ENCODE data around the gene NT5C1A. TPM values are rescaled to one million over a fixed set of nuclear protein-coding genes. Genes with fewer than 3 reads are reported as not detected.

Gene NT5C1A
- total RNA-seq, 1 donor from 2014 or later: not detected

- Mint-ChIP-seq H3K27ac (no peak overlapping the region), H3K4me3 (ENCODE audit: low read depth) (no peak overlapping the region), H3K36me3 (ENCODE audit: insufficient read depth) (peaks cover 1% of the 10 kb centered on the region), H3K9me3 (ENCODE audit: low read depth) (no peaks in the 10 kb centered on the region), H3K27me3 (peaks cover 81% of the 10 kb centered on the region), H3K4me1 (ENCODE audit: low read depth) (no peaks in the 10 kb centered on the region)
- TF ChIP-seq CTCF (IDR thresholded peaks at IDR 0.05; ENCODE audit: unreplicated experiment): no peak
- DNase-seq (ENCODE audit: low spot score, unreplicated experiment): no peak
Observed at GRCh38 chr1:39679821-39680220, 7.9 kb upstream of the NT5C1A start.

- no peak for DNase-seq (ENCODE audit: low spot score, unreplicated experiment)
- peaks cover 1% of the 10 kb centered on the region for H3K36me3 Mint-ChIP-seq (ENCODE audit: insufficient read depth)
- no peaks in the 10 kb centered on the region for H3K4me1 Mint-ChIP-seq (ENCODE audit: low read depth)
- H3K9me3 Mint-ChIP-seq (ENCODE audit: low read depth): no peaks in the 10 kb centered on the region
- H3K27ac Mint-ChIP-seq: no peak overlapping the region
- H3K4me3 Mint-ChIP-seq (ENCODE audit: low read depth): no peak overlapping the region
- no peak for TF ChIP-seq CTCF (IDR thresholded peaks at IDR 0.05; ENCODE audit: unreplicated experiment)
- peaks cover 83% of the 10 kb centered on the region for H3K27me3 Mint-ChIP-seq
Observed at GRCh38 chr1:39678889-39679288, 7.0 kb upstream of the NT5C1A start.

DNA sequence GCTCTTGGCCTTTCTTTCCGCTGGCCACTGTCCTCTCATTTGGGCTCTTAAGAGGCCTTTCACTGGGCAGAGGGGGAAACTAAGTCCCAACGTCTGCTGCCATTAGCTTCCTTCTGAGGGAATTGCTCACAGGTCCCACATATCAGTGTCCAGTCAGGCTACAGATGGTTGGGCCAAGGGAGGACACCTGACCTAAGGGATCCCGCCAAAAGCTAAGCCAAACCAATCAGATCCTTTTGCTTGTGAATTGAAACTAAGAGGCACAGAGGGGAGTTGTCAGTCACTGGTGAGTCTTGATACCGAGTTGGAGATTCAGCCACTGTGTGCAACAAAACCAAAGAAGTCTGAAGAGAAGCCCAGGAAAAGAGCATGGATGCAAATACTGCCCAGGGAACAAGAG lies 5.7 kb upstream of the NT5C1A start:
- H3K36me3 Mint-ChIP-seq (ENCODE audit: insufficient read depth): peaks cover 1% of the 10 kb centered on the region
- H3K27me3 Mint-ChIP-seq: peaks cover 83% of the 10 kb centered on the region
- H3K4me1 Mint-ChIP-seq (ENCODE audit: low read depth): no peaks in the 10 kb centered on the region
- H3K4me3 Mint-ChIP-seq (ENCODE audit: low read depth): no peak overlapping the region
- no peak for TF ChIP-seq CTCF (IDR thresholded peaks at IDR 0.05; ENCODE audit: unreplicated experiment)
- no peak for DNase-seq (ENCODE audit: low spot score, unreplicated experiment)
- no peak overlapping the region for H3K27ac Mint-ChIP-seq
- no peaks in the 10 kb centered on the region for H3K9me3 Mint-ChIP-seq (ENCODE audit: low read depth)

DNA sequence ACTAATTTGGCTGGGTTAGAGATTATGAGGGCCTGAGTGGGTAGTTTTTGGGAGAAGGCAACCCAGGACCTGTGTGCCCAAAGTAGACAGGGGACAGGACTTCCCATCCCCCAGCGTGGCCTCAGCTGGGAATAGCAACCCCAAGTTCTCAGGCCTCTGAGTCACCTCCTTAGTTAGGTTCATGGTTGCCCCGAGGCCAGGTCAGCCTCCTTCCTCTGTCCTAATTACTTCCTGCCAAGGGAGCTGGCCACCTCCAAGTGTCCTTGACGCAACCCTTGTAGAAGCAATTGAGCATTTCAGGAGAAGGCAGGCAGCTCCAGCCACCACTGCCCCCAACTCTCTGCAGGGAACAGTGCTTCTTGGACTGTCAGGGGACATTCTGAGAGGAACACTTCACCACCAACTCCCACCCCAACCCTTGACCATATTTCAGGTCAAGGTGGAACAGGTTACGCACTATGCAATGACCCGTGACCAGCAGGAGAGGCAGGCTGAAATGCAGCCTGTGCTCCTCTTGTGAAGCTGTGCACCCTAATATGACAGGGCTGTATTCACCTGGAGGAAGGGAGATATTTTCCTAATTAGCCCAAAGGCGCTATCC lies 5.1 kb upstream of the NT5C1A start:
- Mint-ChIP-seq H3K9me3 (ENCODE audit: low read depth) (no peaks in the 10 kb centered on the region), H3K27me3 (peaks cover 83% of the 10 kb centered on the region), H3K4me3 (ENCODE audit: low read depth) (no peak overlapping the region), H3K27ac (no peak overlapping the region), H3K4me1 (ENCODE audit: low read depth) (no peaks in the 10 kb centered on the region), H3K36me3 (ENCODE audit: insufficient read depth) (no peaks in the 10 kb centered on the region)
- DNase-seq (ENCODE audit: low spot score, unreplicated experiment): no peak
- TF ChIP-seq CTCF (IDR thresholded peaks at IDR 0.05; ENCODE audit: unreplicated experiment): no peak

- no peak overlapping the region for H3K27ac Mint-ChIP-seq
- peaks cover 76% of the 10 kb centered on the region for H3K27me3 Mint-ChIP-seq
- H3K36me3 Mint-ChIP-seq (ENCODE audit: insufficient read depth): no peaks in the 10 kb centered on the region
- H3K4me3 Mint-ChIP-seq (ENCODE audit: low read depth): no peak overlapping the region
- no peak for TF ChIP-seq CTCF (IDR thresholded peaks at IDR 0.05; ENCODE audit: unreplicated experiment)
- no peaks in the 10 kb centered on the region for H3K4me1 Mint-ChIP-seq (ENCODE audit: low read depth)
- DNase-seq (ENCODE audit: low spot score, unreplicated experiment): no peak
- H3K9me3 Mint-ChIP-seq (ENCODE audit: low read depth): no peaks in the 10 kb centered on the region
Observed at GRCh38 chr1:39675220-39675619, 3.3 kb upstream of the NT5C1A start.
